Measurements from ENCODE around the gene ZNF267.
A peak's percentile ranks its signal among the peaks of the same experiment; 100 is the strongest.
"Not testable (repeated sequence)": the region's sequence is repeated elsewhere in the genome, so short reads cannot be mapped to it uniquely, and the experiment has no call there.

Gene ZNF267

GRCh38 chr16:31873556-31874365 lies at the start of gene ZNF267:
TSS of gene ZNF267 (plus strand) at chr16:31873807. CDS start at chr16:31873967, 160 bp downstream.
- DNase-seq (ENCODE audit: low read depth in 1 of 2, low spot score in 1 of 2), result peak; percentile 82 to 94

GRCh38 chr16:31833047-31833446 lies 40.6 kb upstream of the ZNF267 start:
- DNase-seq (ENCODE audit: low read depth in 1 of 2, low spot score in 1 of 2), result no peak

GRCh38 chr16:31836396-31836795 lies 37.2 kb upstream of the ZNF267 start:
- DNase-seq (ENCODE audit: low read depth in 1 of 2, low spot score in 1 of 2), result not testable (repeated sequence)

GRCh38 chr16:31842864-31843263 lies 30.7 kb upstream of the ZNF267 start:
- DNase-seq (ENCODE audit: low read depth in 1 of 2, low spot score in 1 of 2), result no peak

- DNase-seq (ENCODE audit: low read depth in 1 of 2, low spot score in 1 of 2), result not testable (repeated sequence)
These were observed 25.0 kb upstream of the ZNF267 start for GRCh38 chr16:31848572-31848971.

- DNase-seq (ENCODE audit: low read depth in 1 of 2, low spot score in 1 of 2), result no peak
These were observed 20.3 kb upstream of the ZNF267 start for GRCh38 chr16:31853291-31853690.

- no peak for DNase-seq (ENCODE audit: low read depth in 1 of 2, low spot score in 1 of 2)
These were observed 13.1 kb upstream of the ZNF267 start for GRCh38 chr16:31860508-31860907.

- no peak for DNase-seq (ENCODE audit: low read depth in 1 of 2, low spot score in 1 of 2)
These were observed 12.2 kb upstream of the ZNF267 start for GRCh38 chr16:31861455-31861854.

GRCh38 chr16:31862761-31863160 lies 10.8 kb upstream of the ZNF267 start:
- no peak for DNase-seq (ENCODE audit: low read depth in 1 of 2, low spot score in 1 of 2)

- no peak for DNase-seq (ENCODE audit: low read depth in 1 of 2, low spot score in 1 of 2)
These were observed 5.4 kb upstream of the ZNF267 start for GRCh38 chr16:31868164-31868563.

GRCh38 chr16:31868691-31869167 lies 4.9 kb upstream of the ZNF267 start:
- peak; percentile 68 to 83 for DNase-seq (ENCODE audit: low read depth in 1 of 2, low spot score in 1 of 2)

- peak in 1 of 2 donors; percentile 81 for DNase-seq (ENCODE audit: low read depth in 1 of 2, low spot score in 1 of 2)
These were observed 4.0 kb upstream of the ZNF267 start for GRCh38 chr16:31869511-31870201.

GRCh38 chr16:31870809-31871208 lies 2.8 kb upstream of the ZNF267 start:
- DNase-seq (ENCODE audit: low read depth in 1 of 2, low spot score in 1 of 2), result no peak

- no peak for DNase-seq (ENCODE audit: low read depth in 1 of 2, low spot score in 1 of 2)
These were observed 2.1 kb upstream of the ZNF267 start for GRCh38 chr16:31871510-31871909.

- no peak for DNase-seq (ENCODE audit: low read depth in 1 of 2, low spot score in 1 of 2)
These were observed 1.4 kb upstream of the ZNF267 start for GRCh38 chr16:31872201-31872600.

GRCh38 chr16:31874366-31875111 lies 932 bp downstream of the ZNF267 start:
- DNase-seq (ENCODE audit: low read depth in 1 of 2, low spot score in 1 of 2), result no peak

GRCh38 chr16:31875112-31875803 lies 1.7 kb downstream of the ZNF267 start:
- DNase-seq (ENCODE audit: low read depth in 1 of 2, low spot score in 1 of 2), result no peak

GRCh38 chr16:31875928-31876547 lies 2.4 kb downstream of the ZNF267 start:
- DNase-seq (ENCODE audit: low read depth in 1 of 2, low spot score in 1 of 2), result no peak

- DNase-seq (ENCODE audit: low read depth in 1 of 2, low spot score in 1 of 2), result peak in 1 of 2 donors; percentile 68
These were observed 3.6 kb downstream of the ZNF267 start for GRCh38 chr16:31876951-31877828.
